Activated CD8-positive, alpha-beta memory T cell treated with anti-CD3 and anti-CD28 coated beads, Interleukin-2, amount 50 U/mL, for 1 hour (primary cell): Measurements from ENCODE around the gene CELF6.

ENCODE experiments used
- DNase-seq: peaks from one replicate; pipeline ENCODE4 v3.0.0-alpha.2; 2020; ENCODE audit errors: extremely low read depth

CELF6 gene

GRCh38 chr15:72319985-72320671 is at the start of gene CELF6:
CELF6 (minus strand) TSS chr15:72320157; CDS start chr15:72319874, 283 bp downstream.
- DNase-seq, result peak; percentile 67

- DNase-seq, result no peak
Measured at GRCh38 chr15:72368899-72369298, 48.9 kb upstream of the CELF6 start.

GRCh38 chr15:72368325-72368724 is 48.4 kb upstream of the CELF6 start:
- DNase-seq, result no peak

- no peak for DNase-seq
Measured at GRCh38 chr15:72365844-72366243, 45.9 kb upstream of the CELF6 start.

GRCh38 chr15:72361176-72361575 is 41.2 kb upstream of the CELF6 start:
- DNase-seq, result no peak

- no peak for DNase-seq
Measured at GRCh38 chr15:72358650-72359171, 38.8 kb upstream of the CELF6 start.

GRCh38 chr15:72358121-72358520 is 38.2 kb upstream of the CELF6 start:
- DNase-seq, result no peak

- DNase-seq, result no peak
Measured at GRCh38 chr15:72354496-72354895, 34.5 kb upstream of the CELF6 start.

GRCh38 chr15:72353266-72353665 is 33.3 kb upstream of the CELF6 start:
- no peak for DNase-seq

GRCh38 chr15:72345806-72346205 is 25.8 kb upstream of the CELF6 start:
- no peak for DNase-seq

GRCh38 chr15:72345280-72345679 is 25.3 kb upstream of the CELF6 start:
- DNase-seq, result no peak

GRCh38 chr15:72344602-72345001 is 24.6 kb upstream of the CELF6 start:
- DNase-seq, result no peak

- no peak for DNase-seq
Measured at GRCh38 chr15:72342385-72342784, 22.4 kb upstream of the CELF6 start.

GRCh38 chr15:72341361-72341760 is 21.4 kb upstream of the CELF6 start:
- no peak for DNase-seq

- DNase-seq, result no peak
Measured at GRCh38 chr15:72340366-72340765, 20.4 kb upstream of the CELF6 start.

GRCh38 chr15:72339777-72340177 is 19.8 kb upstream of the CELF6 start:
- DNase-seq, result no peak

GRCh38 chr15:72338617-72339321 is 18.8 kb upstream of the CELF6 start:
- no peak for DNase-seq

GRCh38 chr15:72338148-72338547 is 18.2 kb upstream of the CELF6 start:
- no peak for DNase-seq

- no peak for DNase-seq
Measured at GRCh38 chr15:72334842-72335241, 14.9 kb upstream of the CELF6 start.

GRCh38 chr15:72331021-72331420 is 11.1 kb upstream of the CELF6 start:
- DNase-seq, result no peak

GRCh38 chr15:72323752-72324151 is 3.8 kb upstream of the CELF6 start:
- no peak for DNase-seq

- no peak for DNase-seq
Measured at GRCh38 chr15:72319360-72319984, 485 bp downstream of the CELF6 start.
